Psoas muscle (tissue), 8 donors: ENCODE data around the gene RGS8. TPM values are rescaled to one million over a fixed set of nuclear protein-coding genes. Genes with fewer than 3 reads are reported as not detected.
"Not testable (repeated sequence)": the region's sequence is repeated elsewhere in the genome, so short reads cannot be mapped to it uniquely, and the experiment has no call there.

Experiments used
- ATAC-seq, 4 donors: fragments of 200-7000 bp; cut with Tn5 transposase; one replicate each; pipeline ENCODE4 v1.9.1; 2020; ENCODE audit warnings: moderate library complexity in 3 of 4, mild to moderate bottlenecking in 2 of 4
- DNase-seq, 2 donors: peaks; one replicate each; pipeline ENCODE4 v3.0.0-alpha.2; 2020
- H3K27ac ChIP-seq: fragments of 200-600 bp; one replicate; pipeline ENCODE4 v1.8.0; 2022
- H3K27me3 ChIP-seq, 3 donors: fragments of 200-600 bp in 1 of 3; one replicate each; pipeline versions ENCODE4 v1.6.1 to v1.8.0; 2013 to 2022; ENCODE audit warnings: low read length in 2 of 3, mild to moderate bottlenecking in 2 of 3, moderate library complexity in 1 of 3; ENCODE audit not compliant: insufficient read depth in 3 of 3
- H3K36me3 ChIP-seq, 2 donors: fragments of 200-600 bp in 1 of 2; one replicate each; pipeline versions ENCODE4 v1.6.1 to v1.8.0; 2013 to 2022; ENCODE audit warnings: low read depth in 1 of 2, mild to moderate bottlenecking in 1 of 2, moderate library complexity in 1 of 2; ENCODE audit not compliant: insufficient read depth in 1 of 2
- H3K4me1 ChIP-seq: fragments of 200-600 bp; one replicate; pipeline ENCODE4 v1.8.0; 2022
- H3K4me3 ChIP-seq: fragments of 200-600 bp; one replicate; pipeline ENCODE4 v1.8.0; 2022; ENCODE audit warnings: mild to moderate bottlenecking
- H3K9me3 ChIP-seq: fragments of 200-600 bp; one replicate; pipeline ENCODE4 v1.8.0; 2022
- CTCF ChIP-seq: fragments of 200-600 bp; IDR thresholded peaks from one replicate; pipeline ENCODE4 v1.8.0; 2022; ENCODE audit warnings: antibody characterized with exemption
- WGBS, 3 donors: extraction: QIAGEN DNeasy Blood & Tissue Kit; methylation state at CpG; one replicate each; pipeline versions ENCODE4 v1.1.6 to v1.1.7; 2013; 5-methylcytosine and 5-hydroxymethylcytosine counted together
- intact Hi-C, 2 donors: fragments of 100-400 bp; cut with DNase I; formaldehyde crosslinking; loops; one replicate each; pipeline versions ENCODE4 v1.11.0 to v1.14.2; 2022
- polyA plus RNA-seq, 3 donors: library from polyadenylated mRNA; stranded (reverse); fragments of 200-250 nt; gene quantifications; one replicate each; pipeline ENCODE4 v1.2.3, GENCODE V29; 2013
- total RNA-seq, 4 donors: library from RNA; stranded (reverse); fragmentation: NEBNext Ultra II Directional in 2 of 4; extraction: Animal tissue kit (Norgen Biotek cat#: 25700) in 2 of 4; gene quantifications; one replicate each; pipeline versions ENCODE4 v1.2.1 to v1.2.4, GENCODE V29; 2021 to 2023
- donor health status: healthy with polysubstance abuse.
- donor health status: DM: no; HTN: no; CAD: no; lungs with moderate emphysema.
- donor health status: Bipolar disorder and iron deficiency.
- donor health status: healthy.
- donor health status: DM: yes; HTN: yes; CAD: no.
- donor health status: DM: no; HTN: no; CAD: no.
- donor health status: DM: no; HTN: no; CAD: no.
- donor health status: DM: yes; HTN: yes; CAD: no.

RGS8 gene
- total and polyA plus RNA-seq, 7 donors = under 0.01 to 0.01 TPM; not detected in 5

- no peaks in the 10 kb centered on the region for H3K36me3 ChIP-seq
- no peak for TF ChIP-seq CTCF
- no peak overlapping the region for H3K4me3 ChIP-seq
- ATAC-seq (no peak), DNase-seq (no peak)
- H3K27ac ChIP-seq = no peak overlapping the region
- intact Hi-C loops = no loop called here
- H3K9me3 ChIP-seq = no peaks in the 10 kb centered on the region
- peaks cover 6% of the 10 kb centered on the region for H3K4me1 ChIP-seq
- WGBS, 3 donors = 77 to 88% (median 84%) methylated on average over 1 of the region's 1 CpG
- H3K27me3 ChIP-seq = no peaks in the 10 kb centered on the region
Observed at GRCh38 chr1:182702826-182703524, 18.6 kb upstream of the RGS8 start.

GRCh38 chr1:182700351-182700709, 15.9 kb upstream of the RGS8 start:
- WGBS, 3 donors = 42 to 58% (median 49%) methylated on average over 9 of the region's 9 CpGs
- intact Hi-C loops = no loop called here
- Histone ChIP-seq H3K9me3 (no peaks in the 10 kb centered on the region), H3K27ac (no peak overlapping the region), H3K27me3 (no peaks in the 10 kb centered on the region), H3K4me3 (peak overlapping the region; percentile 23), H3K4me1 (peaks cover 6% of the 10 kb centered on the region), H3K36me3 (no peaks in the 10 kb centered on the region)
- DNase-seq (no peak), ATAC-seq (peak in 2 of 4 donors; percentile 22 to 54)
- no peak for TF ChIP-seq CTCF

GRCh38 chr1:182699393-182700350, 15.3 kb upstream of the RGS8 start:
- intact Hi-C loops = no loop called here
- ATAC-seq = peak in 3 of 4 donors; percentile 34 to 75 (median 51)
- peak; percentile 46 to 80 for DNase-seq
- Histone ChIP-seq H3K4me3 (peak overlapping the region; percentile 23), H3K27ac (no peak overlapping the region), H3K36me3 (no peaks in the 10 kb centered on the region), H3K4me1 (peaks cover 6% of the 10 kb centered on the region), H3K9me3 (no peaks in the 10 kb centered on the region), H3K27me3 (no peaks in the 10 kb centered on the region)
- no peak for TF ChIP-seq CTCF
- WGBS, 3 donors = 22 to 30% (median 23%) methylated on average over 27 of the region's 27 CpGs

GRCh38 chr1:182698971-182699370, 14.6 kb upstream of the RGS8 start:
- WGBS, 3 donors = 80 to 90% (median 83%) methylated on average over 5 of the region's 5 CpGs

GRCh38 chr1:182693139-182693538, 8.8 kb upstream of the RGS8 start:
- H3K4me1 ChIP-seq, H3K9me3 ChIP-seq, DNase-seq, ATAC-seq, H3K36me3 ChIP-seq, intact Hi-C loops, H3K27me3 ChIP-seq, H3K27ac ChIP-seq, H3K4me3 ChIP-seq: not testable (repeated sequence)

More at GRCh38 chr1:182698971-182699370, 14.6 kb upstream of the RGS8 start:
- intact Hi-C loops = no loop called here
- peaks cover 6% of the 10 kb centered on the region for H3K4me1 ChIP-seq
- TF ChIP-seq CTCF = no peak
- DNase-seq (no peak), ATAC-seq (peak in 2 of 4 donors; percentile 22 to 44)
- no peaks in the 10 kb centered on the region for H3K27me3 ChIP-seq
- no peaks in the 10 kb centered on the region for H3K9me3 ChIP-seq
- H3K36me3 ChIP-seq = no peaks in the 10 kb centered on the region
- H3K4me3 ChIP-seq = no peak overlapping the region
- no peak overlapping the region for H3K27ac ChIP-seq
